ENCODE measurements around the gene GIPC3. TPM values are rescaled to one million over a fixed set of nuclear protein-coding genes. Genes with fewer than 3 reads are reported as not detected.
"Not testable (repeated sequence)": the region's sequence is repeated elsewhere in the genome, so short reads cannot be mapped to it uniquely, and the experiment has no call there.

The GIPC3 gene
- total RNA-seq, 2 donors from 2014 or later = 0.93 to 1.5 TPM

DNA sequence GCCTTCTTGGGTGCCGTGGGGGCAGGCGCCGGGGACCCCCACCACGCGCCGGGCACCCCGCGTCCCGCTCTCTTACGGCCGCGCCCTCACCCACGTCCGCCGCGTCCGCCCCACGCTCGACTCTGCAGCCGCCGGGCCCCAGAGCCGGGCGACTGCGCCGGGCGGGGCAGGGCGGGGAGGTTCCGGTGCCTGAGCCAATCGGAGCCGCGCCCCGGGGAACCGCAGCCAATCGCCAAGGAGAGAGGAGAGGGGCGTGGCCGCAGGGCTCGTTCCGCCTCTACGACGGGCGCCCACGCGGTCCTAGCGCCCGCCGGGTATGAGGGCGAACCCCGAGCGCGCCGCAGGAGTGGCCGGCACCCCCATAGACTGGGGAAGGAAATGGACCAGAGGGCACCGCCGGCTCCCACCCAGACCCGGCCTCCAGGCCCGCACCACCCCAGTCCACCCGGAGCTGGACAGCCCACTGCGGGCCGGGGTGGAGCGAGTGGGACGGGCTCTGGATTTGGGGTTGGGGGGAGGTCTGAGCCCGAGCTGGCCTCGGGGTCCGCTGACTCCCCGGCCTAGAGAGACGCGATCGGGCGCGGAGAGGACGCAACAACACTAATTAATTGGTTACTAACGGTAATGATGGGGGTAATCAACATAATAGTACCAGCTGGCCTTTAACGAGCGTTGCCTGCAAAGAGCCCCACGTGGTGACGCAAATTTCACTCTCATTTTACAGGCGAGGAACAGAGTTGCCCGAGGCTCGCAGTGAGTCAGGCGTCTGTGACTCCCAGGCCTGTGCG, 27.6 kb upstream of the GIPC3 start, which contains the start of gene MFSD12:
Gene MFSD12, minus strand, starts transcription at position 126 of the 788 bp plus-strand sequence. CDS start 183 bp downstream, outside the sequence.
- no peaks in the 10 kb centered on the region for H3K27me3 ChIP-seq (ENCODE audit: control insufficient read depth, insufficient read depth, low read length, poor library complexity, severe bottlenecking)
- DNase-seq = peak; percentile 96
- H3K36me3 Mint-ChIP-seq (ENCODE audit: low read depth) = peaks cover 2% of the 10 kb centered on the region
- no peak within 1 kb of the TSS for H3K27ac ChIP-seq (ENCODE audit: low read depth, low read length)
- WGBS, 2 experiments (ENCODE audit: insufficient coverage in 1 of 2, insufficient read length in 1 of 2) = 1 to 2% methylated on average over 32 to 81 of the region's 81 CpGs
- H3K27ac Mint-ChIP-seq = peak within 1 kb of the TSS; percentile 88
- H3K4me1 ChIP-seq (ENCODE audit: control insufficient read depth, insufficient read depth, low read length) = no peaks in the 10 kb centered on the region
- TF ChIP-seq, protein P1, sequence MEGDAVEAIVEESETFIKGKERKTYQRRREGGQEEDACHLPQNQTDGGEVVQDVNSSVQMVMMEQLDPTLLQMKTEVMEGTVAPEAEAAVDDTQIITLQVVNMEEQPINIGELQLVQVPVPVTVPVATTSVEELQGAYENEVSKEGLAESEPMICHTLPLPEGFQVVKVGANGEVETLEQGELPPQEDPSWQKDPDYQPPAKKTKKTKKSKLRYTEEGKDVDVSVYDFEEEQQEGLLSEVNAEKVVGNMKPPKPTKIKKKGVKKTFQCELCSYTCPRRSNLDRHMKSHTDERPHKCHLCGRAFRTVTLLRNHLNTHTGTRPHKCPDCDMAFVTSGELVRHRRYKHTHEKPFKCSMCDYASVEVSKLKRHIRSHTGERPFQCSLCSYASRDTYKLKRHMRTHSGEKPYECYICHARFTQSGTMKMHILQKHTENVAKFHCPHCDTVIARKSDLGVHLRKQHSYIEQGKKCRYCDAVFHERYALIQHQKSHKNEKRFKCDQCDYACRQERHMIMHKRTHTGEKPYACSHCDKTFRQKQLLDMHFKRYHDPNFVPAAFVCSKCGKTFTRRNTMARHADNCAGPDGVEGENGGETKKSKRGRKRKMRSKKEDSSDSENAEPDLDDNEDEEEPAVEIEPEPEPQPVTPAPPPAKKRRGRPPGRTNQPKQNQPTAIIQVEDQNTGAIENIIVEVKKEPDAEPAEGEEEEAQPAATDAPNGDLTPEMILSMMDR (conservative IDR thresholded peaks at IDR 0.05) = no peak
- H3K4me3 ChIP-seq (ENCODE audit: low read length) = peak within 1 kb of the TSS; percentile 85
- H3K36me3 ChIP-seq (ENCODE audit: control insufficient read depth, insufficient read depth, low read length) = no peaks in the 10 kb centered on the region
- H3K9me3 ChIP-seq (ENCODE audit: control insufficient read depth, low read length) = no peaks in the 10 kb centered on the region
- H3K4me3 Mint-ChIP-seq = peak within 1 kb of the TSS; percentile 73
- H3K4me1 Mint-ChIP-seq = peaks cover 4% of the 10 kb centered on the region
- peaks cover 24% of the 10 kb centered on the region for H3K27me3 Mint-ChIP-seq (ENCODE audit: insufficient read depth)
- H3K9me3 Mint-ChIP-seq = no peaks in the 10 kb centered on the region
- H3K9ac ChIP-seq (ENCODE audit: extremely low read depth, low read length, poor library complexity, severe bottlenecking) = peak within 1 kb of the TSS; percentile 38

DNA sequence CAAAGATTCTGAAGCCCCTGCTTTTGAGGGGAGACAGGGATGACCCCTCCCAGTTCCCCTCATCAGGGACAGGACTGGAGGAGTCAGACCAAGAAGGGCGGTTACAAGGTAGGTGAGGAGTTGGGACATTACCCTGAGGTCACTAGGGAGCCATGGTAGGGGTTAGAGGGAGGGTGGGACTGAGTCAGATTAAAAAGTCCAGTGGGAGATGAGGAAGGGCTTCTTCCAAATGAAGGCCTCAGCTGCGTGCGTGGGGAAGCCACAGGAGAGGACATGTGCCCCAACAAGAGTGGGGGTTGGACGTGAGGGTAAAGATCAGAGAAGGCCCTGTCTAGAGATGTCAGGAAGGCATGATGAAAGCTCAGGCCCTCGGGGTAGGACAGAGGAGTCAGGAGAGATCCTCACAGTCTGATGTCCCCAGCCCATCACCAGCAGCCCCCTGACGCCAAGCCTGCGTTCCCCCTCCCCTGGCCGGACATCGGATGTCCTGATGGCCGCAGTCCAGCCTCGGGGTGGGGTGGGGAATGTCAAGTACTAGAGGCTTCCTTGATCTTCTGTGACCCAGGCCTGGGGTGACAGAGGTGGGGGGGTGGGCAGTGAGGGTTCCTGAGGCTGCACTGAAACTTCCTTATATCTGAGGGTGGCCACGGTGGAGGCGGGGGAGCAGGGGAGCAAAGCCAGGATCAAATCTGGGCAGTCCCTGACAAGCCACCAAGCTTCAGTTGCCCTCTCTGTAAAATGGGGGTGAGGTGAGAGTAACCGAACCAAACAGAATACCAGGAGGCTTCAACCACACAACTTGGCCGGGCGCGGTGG, 21.4 kb upstream of the GIPC3 start:
- TF ChIP-seq, protein P1 (conservative IDR thresholded peaks at IDR 0.05) = no peak
- Mint-ChIP-seq H3K27ac (no peak overlapping the region), H3K9me3 (no peaks in the 10 kb centered on the region), H3K4me1 (no peaks in the 10 kb centered on the region), H3K4me3 (no peak overlapping the region), H3K27me3 (ENCODE audit: insufficient read depth) (peaks cover 17% of the 10 kb centered on the region), H3K36me3 (ENCODE audit: low read depth) (no peaks in the 10 kb centered on the region)
- H3K36me3 ChIP-seq (ENCODE audit: control insufficient read depth, insufficient read depth, low read length) = no peaks in the 10 kb centered on the region
- no peak overlapping the region for H3K9ac ChIP-seq (ENCODE audit: extremely low read depth, low read length, poor library complexity, severe bottlenecking)
- no peak for DNase-seq
- H3K27ac ChIP-seq (ENCODE audit: low read depth, low read length) = no peak overlapping the region
- H3K9me3 ChIP-seq (ENCODE audit: control insufficient read depth, low read length) = no peaks in the 10 kb centered on the region
- no peaks in the 10 kb centered on the region for H3K4me1 ChIP-seq (ENCODE audit: control insufficient read depth, insufficient read depth, low read length)
- no peak overlapping the region for H3K4me3 ChIP-seq (ENCODE audit: low read length)
- no peaks in the 10 kb centered on the region for H3K27me3 ChIP-seq (ENCODE audit: control insufficient read depth, insufficient read depth, low read length, poor library complexity, severe bottlenecking)
- 91 to 92% methylated on average over 8 to 17 of the region's 17 CpGs for WGBS, 2 experiments (ENCODE audit: insufficient coverage in 1 of 2, insufficient read length in 1 of 2)

DNA sequence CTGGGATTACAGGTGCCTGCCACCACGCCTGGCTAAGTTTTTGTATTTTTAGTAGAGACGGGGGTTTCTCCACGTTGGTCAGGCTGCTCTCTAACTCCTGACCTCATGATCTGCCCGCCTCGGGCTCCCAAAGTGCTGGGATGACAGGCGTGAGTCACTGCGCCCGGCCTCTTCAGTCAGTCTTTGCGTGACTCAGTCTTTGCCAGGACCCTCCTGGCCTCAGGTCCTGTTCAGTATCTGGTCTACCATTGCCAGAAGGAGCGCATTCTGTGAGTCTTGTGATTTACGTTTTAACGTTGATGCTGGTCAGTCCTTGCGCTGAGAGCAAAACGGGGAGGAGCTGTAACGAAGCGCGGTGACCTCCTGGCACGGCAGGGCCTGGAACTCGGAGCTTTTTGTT, 20.1 kb upstream of the GIPC3 start:
- Histone ChIP-seq H3K9me3 (ENCODE audit: control insufficient read depth, low read length) (no peaks in the 10 kb centered on the region), H3K9ac (ENCODE audit: extremely low read depth, low read length, poor library complexity, severe bottlenecking) (no peak overlapping the region), H3K27ac (ENCODE audit: low read depth, low read length) (no peak overlapping the region), H3K4me1 (ENCODE audit: control insufficient read depth, insufficient read depth, low read length) (no peaks in the 10 kb centered on the region), H3K36me3 (ENCODE audit: control insufficient read depth, insufficient read depth, low read length) (no peaks in the 10 kb centered on the region), H3K4me3 (ENCODE audit: low read length) (no peak overlapping the region), H3K27me3 (ENCODE audit: control insufficient read depth, insufficient read depth, low read length, poor library complexity, severe bottlenecking) (no peaks in the 10 kb centered on the region)
- H3K36me3 Mint-ChIP-seq (ENCODE audit: low read depth) = no peaks in the 10 kb centered on the region
- DNase-seq = no peak
- H3K4me3 Mint-ChIP-seq = no peak overlapping the region
- peaks cover 13% of the 10 kb centered on the region for H3K27me3 Mint-ChIP-seq (ENCODE audit: insufficient read depth)
- H3K27ac Mint-ChIP-seq = no peak overlapping the region
- no peaks in the 10 kb centered on the region for H3K9me3 Mint-ChIP-seq
- 82 to 83% methylated on average over 13 to 19 of the region's 19 CpGs for WGBS, 2 experiments (ENCODE audit: insufficient coverage in 1 of 2, insufficient read length in 1 of 2)
- H3K4me1 Mint-ChIP-seq = no peaks in the 10 kb centered on the region
- TF ChIP-seq, protein P1 (conservative IDR thresholded peaks at IDR 0.05) = no peak

DNA sequence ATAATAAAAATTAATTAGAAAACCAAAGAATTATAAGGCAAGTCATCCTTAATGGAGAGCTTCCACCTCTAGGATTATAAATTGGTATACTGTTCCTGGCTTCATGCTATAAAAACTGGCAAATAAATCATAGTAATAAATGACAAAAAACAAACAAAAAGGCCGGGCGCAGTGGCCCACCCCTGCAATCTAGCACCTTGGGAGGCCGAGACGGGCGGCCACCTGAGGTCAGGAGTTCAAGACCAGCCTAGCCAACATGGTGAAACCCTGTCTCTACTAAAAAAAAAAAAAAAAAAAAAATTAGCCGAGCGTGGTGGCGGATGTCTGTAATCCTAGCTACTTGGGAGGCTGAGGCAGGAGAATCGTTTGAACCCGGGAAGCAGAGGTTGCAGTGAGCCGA, 15.2 kb upstream of the GIPC3 start:
- not testable (repeated sequence) for H3K4me1 Mint-ChIP-seq; H3K9ac ChIP-seq (ENCODE audit: extremely low read depth, low read length, poor library complexity, severe bottlenecking); H3K4me1 ChIP-seq (ENCODE audit: control insufficient read depth, insufficient read depth, low read length); H3K27ac Mint-ChIP-seq; H3K4me3 ChIP-seq (ENCODE audit: low read length); H3K9me3 Mint-ChIP-seq; H3K27ac ChIP-seq (ENCODE audit: low read depth, low read length); H3K4me3 Mint-ChIP-seq; H3K9me3 ChIP-seq (ENCODE audit: control insufficient read depth, low read length); H3K36me3 ChIP-seq (ENCODE audit: control insufficient read depth, insufficient read depth, low read length); H3K36me3 Mint-ChIP-seq (ENCODE audit: low read depth); H3K27me3 ChIP-seq (ENCODE audit: control insufficient read depth, insufficient read depth, low read length, poor library complexity, severe bottlenecking); DNase-seq; H3K27me3 Mint-ChIP-seq (ENCODE audit: insufficient read depth)
- WGBS, 2 experiments (ENCODE audit: insufficient coverage in 1 of 2, insufficient read length in 1 of 2) = 93 to 100% methylated on average over 4 to 11 of the region's 11 CpGs

Data from endodermal cell (in vitro differentiated cells).